Trophoblast cell (in vitro differentiated cells and primary cell): Measurements from ENCODE around the gene ZNF580.

Source experiments
- DNase-seq, 2 donors: peaks; one replicate each; pipeline ENCODE4 v3.0.0-alpha.2; 2016
- H2AFZ ChIP-seq: 2 replicates; pipeline ENCODE4 v1.6.1; 2013; ENCODE audit warnings: low read length, moderate library complexity, mild to moderate bottlenecking; ENCODE audit not compliant: insufficient read depth, poor library complexity
- H2AK5ac ChIP-seq: 2 replicates; pipeline ENCODE4 v1.6.1; 2013; ENCODE audit warnings: mild to moderate bottlenecking, low read length
- H2BK120ac ChIP-seq: 2 replicates; pipeline ENCODE4 v1.6.1; 2013; ENCODE audit warnings: low read length, mild to moderate bottlenecking, moderate library complexity; ENCODE audit not compliant: insufficient read depth, poor library complexity
- H2BK12ac ChIP-seq: 2 replicates; pipeline ENCODE4 v1.6.1; 2013; ENCODE audit warnings: mild to moderate bottlenecking, low read length, moderate library complexity
- H2BK5ac ChIP-seq: 2 replicates; pipeline ENCODE4 v1.6.1; 2013; ENCODE audit warnings: low read length, low read depth, moderate library complexity, mild to moderate bottlenecking; ENCODE audit not compliant: poor library complexity
- H3K14ac ChIP-seq: 2 replicates; pipeline ENCODE4 v1.6.1; 2013; ENCODE audit warnings: mild to moderate bottlenecking, low read length
- H3K18ac ChIP-seq: 2 replicates; pipeline ENCODE4 v1.6.1; 2013; ENCODE audit warnings: mild to moderate bottlenecking, low read length
- H3K23ac ChIP-seq: 2 replicates; pipeline ENCODE4 v1.6.1; 2013; ENCODE audit warnings: low read length
- H3K27ac ChIP-seq: 2 replicates; pipeline ENCODE4 v1.5.1; 2013; ENCODE audit warnings: low read depth, mild to moderate bottlenecking, inconsistent platforms, low read length, moderate library complexity
- H3K27me3 ChIP-seq: 2 replicates; pipeline ENCODE4 v1.6.1; 2013; ENCODE audit warnings: inconsistent platforms, mild to moderate bottlenecking, low read length, moderate library complexity; ENCODE audit not compliant: insufficient read depth
- H3K36me3 ChIP-seq, 2 experiments: 1 replicate in 1 of 2; 2 replicates in 1 of 2; pipeline ENCODE4 v1.6.1; 2013; ENCODE audit warnings: low read length in 2 of 2, mild to moderate bottlenecking in 2 of 2, moderate library complexity in 1 of 2; ENCODE audit not compliant: insufficient read depth in 2 of 2, control insufficient read depth in 1 of 2
- H3K4ac ChIP-seq: 2 replicates; pipeline ENCODE4 v1.6.1; 2013; ENCODE audit warnings: low read depth, mild to moderate bottlenecking, low read length, moderate library complexity
- H3K4me1 ChIP-seq, 2 experiments: 1 replicate in 1 of 2; 2 replicates in 1 of 2; pipeline ENCODE4 v1.6.1; 2013; ENCODE audit warnings: low read length in 2 of 2, mild to moderate bottlenecking in 2 of 2, moderate library complexity in 1 of 2; ENCODE audit not compliant: insufficient read depth in 2 of 2, control insufficient read depth in 1 of 2
- H3K4me2 ChIP-seq: 2 replicates; pipeline ENCODE4 v1.6.1; 2013; ENCODE audit warnings: inconsistent platforms, mild to moderate bottlenecking, low read length, moderate library complexity
- H3K4me3 ChIP-seq: 2 replicates; pipeline ENCODE4 v1.5.1; 2013; ENCODE audit warnings: mild to moderate bottlenecking, low read depth, low read length, inconsistent platforms
- H3K79me1 ChIP-seq: one replicate; pipeline ENCODE4 v1.6.1; 2013; ENCODE audit warnings: low read length
- H3K79me2 ChIP-seq: 2 replicates; pipeline ENCODE4 v1.6.1; 2013; ENCODE audit warnings: low read length, mild to moderate bottlenecking; ENCODE audit not compliant: control insufficient read depth, insufficient read depth, poor library complexity
- H3K9ac ChIP-seq: 2 replicates; pipeline ENCODE4 v1.6.1; 2013; ENCODE audit warnings: mild to moderate bottlenecking, low read length
- H3K9me3 ChIP-seq: 2 replicates; pipeline ENCODE4 v1.6.1; 2013; ENCODE audit warnings: low read depth, mild to moderate bottlenecking, control low read depth, inconsistent platforms, low read length; ENCODE audit not compliant: insufficient read depth
- H4K12ac ChIP-seq: 2 replicates; pipeline ENCODE4 v1.6.1; 2013; ENCODE audit warnings: low read depth, mild to moderate bottlenecking, low read length, moderate library complexity
- H4K8ac ChIP-seq: 2 replicates; pipeline ENCODE4 v1.6.1; 2013; ENCODE audit warnings: low read depth, mild to moderate bottlenecking, low read length, moderate library complexity
- H4K91ac ChIP-seq: one replicate; pipeline ENCODE4 v1.6.1; 2013; ENCODE audit warnings: low read depth, mild to moderate bottlenecking, low read length, moderate library complexity
- WGBS: extraction: QIAGEN DNeasy Blood & Tissue Kit; methylation state at CpG from one replicate; pipeline ENCODE4 v1.1.7; 2013; ENCODE audit warnings: missing lambda C conversion rate; ENCODE audit not compliant: insufficient read length, insufficient coverage; ENCODE audit errors: extremely low coverage; 5-methylcytosine and 5-hydroxymethylcytosine counted together

The ZNF580 gene

DNA sequence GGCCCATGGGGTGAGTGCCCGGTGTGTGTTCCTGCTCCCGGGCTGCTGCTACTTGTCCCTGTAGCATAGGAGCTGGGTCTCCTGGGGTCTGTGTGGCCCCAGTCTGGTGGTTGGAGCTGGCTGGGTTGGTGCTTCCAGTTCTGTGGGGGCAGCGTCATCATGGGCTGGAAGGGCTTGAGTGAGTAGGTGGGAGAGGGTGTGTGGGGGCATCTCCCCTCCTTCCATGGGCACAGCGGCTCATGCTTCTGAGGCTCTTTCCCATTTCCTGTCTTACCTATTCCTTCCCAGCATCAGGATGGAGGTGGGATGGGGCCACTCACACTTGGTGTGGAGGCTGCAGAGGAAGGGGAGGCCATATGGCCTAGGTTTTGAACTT is 26.2 kb downstream of the ZNF580 start:
- peak overlapping the region; percentile 10 for H3K18ac ChIP-seq
- no peak for DNase-seq
- H4K8ac ChIP-seq, result no peak overlapping the region
- H3K14ac ChIP-seq, result no peak overlapping the region
- H3K4me3 ChIP-seq, result no peak overlapping the region
- no peaks in the 10 kb centered on the region for H3K27me3 ChIP-seq
- no peak overlapping the region for H3K4me2 ChIP-seq
- no CpG with 5 or more reads among the region's 4 CpGs for WGBS
- H2AK5ac ChIP-seq, result no peak overlapping the region
- no peak overlapping the region for H3K9ac ChIP-seq
- H3K79me2 ChIP-seq, result no peaks in the 10 kb centered on the region
- H3K23ac ChIP-seq, result no peak overlapping the region
- no peaks in the 10 kb centered on the region for H3K79me1 ChIP-seq
- no peak overlapping the region for H2AFZ ChIP-seq
- no peak overlapping the region for H2BK120ac ChIP-seq
- no peak overlapping the region for H2BK12ac ChIP-seq
- peaks cover 82 to 89% of the 10 kb centered on the region in 2 experiments for H3K36me3 ChIP-seq
- H2BK5ac ChIP-seq, result no peak overlapping the region
- peak overlapping the region; percentile 30 for H3K4ac ChIP-seq
- H3K27ac ChIP-seq, result no peak overlapping the region
- H3K4me1 ChIP-seq, result peaks cover 0 to 3% of the 10 kb centered on the region in 2 experiments
- H4K91ac ChIP-seq, result no peak overlapping the region
- H3K9me3 ChIP-seq, result peaks cover 2% of the 10 kb centered on the region
- H4K12ac ChIP-seq, result no peak overlapping the region

DNA sequence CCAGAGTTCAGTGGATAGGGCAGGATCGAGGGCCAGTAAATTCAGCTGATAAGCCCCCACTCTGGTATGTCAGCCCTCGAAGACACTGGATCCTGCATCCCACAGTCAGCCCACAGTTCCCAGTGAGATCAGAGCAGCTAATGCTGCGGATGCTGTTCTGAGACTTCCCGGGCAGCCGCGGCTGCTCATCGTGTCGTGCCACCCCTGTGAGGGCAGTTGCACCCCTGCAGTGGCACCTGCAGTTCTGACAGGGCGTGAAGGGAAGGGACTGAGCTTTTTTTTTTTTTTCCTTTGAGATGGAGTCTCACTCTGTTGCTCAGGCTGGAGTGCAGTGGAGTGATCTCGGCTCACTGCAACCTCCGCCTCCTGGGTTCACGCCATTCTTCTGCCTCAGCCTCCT is 26.7 kb downstream of the ZNF580 start:
- Histone ChIP-seq H4K91ac (no peak overlapping the region), H3K79me1 (no peaks in the 10 kb centered on the region), H3K4ac (no peak overlapping the region), H3K27me3 (no peaks in the 10 kb centered on the region), H3K4me1 (peaks cover 0 to 3% of the 10 kb centered on the region in 2 experiments), H2BK12ac (no peak overlapping the region), H4K8ac (no peak overlapping the region), H4K12ac (no peak overlapping the region), H2BK120ac (no peak overlapping the region), H3K4me3 (no peak overlapping the region), H3K79me2 (no peaks in the 10 kb centered on the region), H2BK5ac (no peak overlapping the region), H3K9ac (no peak overlapping the region), H3K9me3 (peaks cover 2% of the 10 kb centered on the region), H3K4me2 (no peak overlapping the region), H3K18ac (no peak overlapping the region), H2AFZ (no peak overlapping the region), H3K14ac (no peak overlapping the region), H2AK5ac (no peak overlapping the region), H3K23ac (no peak overlapping the region), H3K27ac (no peak overlapping the region), H3K36me3 (peaks cover 80 to 88% of the 10 kb centered on the region in 2 experiments)
- no CpG with 5 or more reads among the region's 12 CpGs for WGBS
- DNase-seq, result no peak

DNA sequence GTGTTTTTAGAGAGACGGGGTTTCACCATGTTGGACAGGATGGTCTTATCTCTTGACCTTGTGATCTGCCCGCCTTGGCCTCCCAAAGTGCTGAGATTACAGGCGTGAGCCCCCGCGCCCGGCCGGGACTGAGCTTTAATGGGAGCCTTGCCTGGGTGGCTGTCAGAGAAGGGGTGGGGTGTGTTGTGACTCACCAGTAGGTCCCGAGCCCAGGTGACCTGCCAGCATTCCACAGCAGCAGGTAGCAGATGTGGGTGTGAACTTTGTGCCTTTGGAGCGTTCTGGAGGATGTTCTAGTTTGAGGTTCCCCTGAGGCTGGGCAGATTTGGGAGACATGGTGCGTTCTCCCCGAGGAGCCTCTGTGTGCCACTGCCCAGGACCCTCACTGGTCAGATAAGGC is 27.2 kb downstream of the ZNF580 start:
- Histone ChIP-seq H3K27me3 (no peaks in the 10 kb centered on the region), H3K79me1 (no peaks in the 10 kb centered on the region), H2BK5ac (no peak overlapping the region), H2AK5ac (no peak overlapping the region), H4K12ac (no peak overlapping the region), H2BK120ac (no peak overlapping the region), H4K91ac (no peak overlapping the region), H2AFZ (no peak overlapping the region), H3K9ac (no peak overlapping the region), H3K23ac (no peak overlapping the region), H3K4me1 (peaks cover 0 to 3% of the 10 kb centered on the region in 2 experiments), H3K14ac (no peak overlapping the region), H2BK12ac (no peak overlapping the region), H3K36me3 (peaks cover 76 to 87% of the 10 kb centered on the region in 2 experiments), H3K4me2 (no peak overlapping the region), H3K9me3 (peaks cover 2% of the 10 kb centered on the region), H4K8ac (no peak overlapping the region), H3K27ac (no peak overlapping the region), H3K79me2 (no peaks in the 10 kb centered on the region), H3K18ac (no peak overlapping the region), H3K4ac (no peak overlapping the region), H3K4me3 (no peak overlapping the region)
- DNase-seq, result peak; percentile 43 to 63
- no CpG with 5 or more reads among the region's 11 CpGs for WGBS

DNA sequence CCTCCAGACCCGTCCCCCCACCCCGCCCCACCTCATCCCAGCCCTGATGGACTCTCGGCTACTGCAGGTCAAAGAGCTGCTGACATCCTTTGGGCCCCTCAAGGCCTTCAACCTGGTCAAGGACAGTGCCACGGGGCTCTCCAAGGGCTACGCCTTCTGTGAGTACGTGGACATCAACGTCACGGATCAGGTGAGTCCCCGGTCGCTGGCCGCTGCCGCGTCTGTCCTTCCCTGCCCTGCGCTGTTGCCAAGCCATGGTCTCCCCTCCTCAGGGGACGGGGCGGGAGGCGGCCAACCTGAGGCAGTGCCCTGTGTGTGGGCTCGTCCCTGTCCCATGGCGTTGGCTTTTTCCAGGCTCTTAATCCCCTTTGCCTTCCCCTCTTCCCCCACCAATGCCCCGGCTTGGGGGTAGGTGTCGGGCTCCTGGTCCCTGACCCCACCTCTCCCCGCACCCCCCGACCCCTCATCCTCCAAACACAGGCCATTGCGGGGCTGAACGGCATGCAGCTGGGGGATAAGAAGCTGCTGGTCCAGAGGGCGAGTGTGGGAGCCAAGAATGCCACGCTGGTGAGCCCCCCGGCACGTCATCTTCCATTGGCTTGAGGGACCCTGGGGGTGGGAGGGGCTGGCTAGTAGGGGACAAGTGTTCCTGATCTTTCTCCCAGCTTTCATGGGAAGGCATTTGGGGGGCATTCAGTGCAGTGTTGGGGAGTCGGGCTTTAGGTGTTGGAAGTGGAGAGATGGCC is 28.0 kb downstream of the ZNF580 start:
- no peak overlapping the region for H2BK12ac ChIP-seq
- no peak overlapping the region for H4K91ac ChIP-seq
- H3K23ac ChIP-seq, result no peak overlapping the region
- H4K8ac ChIP-seq, result no peak overlapping the region
- H3K4me1 ChIP-seq, result peaks cover 0 to 3% of the 10 kb centered on the region in 2 experiments
- H3K36me3 ChIP-seq, result peaks cover 72 to 84% of the 10 kb centered on the region in 2 experiments
- WGBS, result no CpG with 5 or more reads among the region's 30 CpGs
- H3K14ac ChIP-seq, result no peak overlapping the region
- no peak overlapping the region for H3K9ac ChIP-seq
- peak overlapping the region; percentile 6 for H3K4ac ChIP-seq
- no peak overlapping the region for H2BK120ac ChIP-seq
- H3K27me3 ChIP-seq, result no peaks in the 10 kb centered on the region
- no peak for DNase-seq
- H2AFZ ChIP-seq, result no peak overlapping the region
- no peaks in the 10 kb centered on the region for H3K79me2 ChIP-seq
- no peak overlapping the region for H2AK5ac ChIP-seq
- no peak overlapping the region for H3K4me2 ChIP-seq
- H4K12ac ChIP-seq, result no peak overlapping the region
- H3K18ac ChIP-seq, result no peak overlapping the region
- H3K4me3 ChIP-seq, result no peak overlapping the region
- no peak overlapping the region for H2BK5ac ChIP-seq
- H3K9me3 ChIP-seq, result peaks cover 2% of the 10 kb centered on the region
- no peak overlapping the region for H3K27ac ChIP-seq
- H3K79me1 ChIP-seq, result no peaks in the 10 kb centered on the region
